Neural cell (in vitro differentiated cells): ENCODE results near the gene MYO7A. TPM values are rescaled to one million over a fixed set of nuclear protein-coding genes. Genes with fewer than 3 reads are reported as not detected.

Source experiments
- H2AFZ ChIP-seq: fragments of 200-600, 300-800 bp; sonication (generic), shearing (Covaris generic); 2 replicates; pipeline ENCODE4 v1.6.0; 2014; ENCODE audit warnings: low read depth, mild to moderate bottlenecking, antibody characterized with exemption, low read length, moderate library complexity
- H3F3A ChIP-seq: fragments of 200-600 bp; shearing (Covaris generic); 2 replicates; pipeline ENCODE4 v1.6.1; 2016; ENCODE audit warnings: mild to moderate bottlenecking, moderate library complexity, mixed read lengths, antibody characterized with exemption, low read length; ENCODE audit not compliant: insufficient read depth, poor library complexity, severe bottlenecking
- H3K27ac ChIP-seq: fragments of 200-600, 300-800 bp; sonication (generic), shearing (Covaris generic); 2 replicates; pipeline ENCODE4 v1.5.1; 2014; ENCODE audit warnings: mild to moderate bottlenecking, low read length, moderate library complexity
- H3K27me3 ChIP-seq: fragments of 300-800, 200-600 bp; sonication (generic), shearing (Covaris generic); 2 replicates; pipeline ENCODE4 v1.6.0; 2014; ENCODE audit warnings: mild to moderate bottlenecking, low read depth, low read length, moderate library complexity; ENCODE audit not compliant: insufficient read depth
- H3K36me3 ChIP-seq: fragments of 300-800, 200-600 bp; sonication (generic), shearing (Covaris generic); 2 replicates; pipeline ENCODE4 v1.5.1; 2014; ENCODE audit warnings: mild to moderate bottlenecking, antibody characterized with exemption, low read length, moderate library complexity; ENCODE audit not compliant: insufficient read depth
- H3K4me2 ChIP-seq: fragments of 300-800, 200-600 bp; sonication (generic), shearing (Covaris generic); 2 replicates; pipeline ENCODE4 v1.6.0; 2014; ENCODE audit warnings: mild to moderate bottlenecking, low read length
- H3K4me3 ChIP-seq: fragments of 300-800, 200-600 bp; sonication (generic), shearing (Covaris generic); 2 replicates; pipeline ENCODE4 v1.5.1; 2014; ENCODE audit warnings: mild to moderate bottlenecking, low read length, moderate library complexity
- H3K79me2 ChIP-seq: fragments of 200-600 bp; shearing (Covaris generic); replicated peaks from 2 replicates; pipeline ENCODE4 v1.6.0; 2014; ENCODE audit warnings: mild to moderate bottlenecking, low read length, moderate library complexity; ENCODE audit not compliant: insufficient read depth
- H3K9ac ChIP-seq: fragments of 300-800, 200-600 bp; sonication (generic), shearing (Covaris generic); 2 replicates; pipeline ENCODE4 v1.6.1; 2016; ENCODE audit warnings: mild to moderate bottlenecking, low read length, mixed read lengths
- H3K9me2 ChIP-seq: fragments of 200-600 bp; shearing (Covaris generic); 2 replicates; pipeline ENCODE4 v1.6.1; 2016; ENCODE audit warnings: mild to moderate bottlenecking, low read length, mixed read lengths; ENCODE audit not compliant: insufficient read depth
- H3K9me3 ChIP-seq: fragments of 200-600, 300-800 bp; sonication (generic), shearing (Covaris generic); 2 replicates; pipeline ENCODE4 v1.6.1; 2016; ENCODE audit warnings: mild to moderate bottlenecking, mixed run types, low read length, moderate library complexity, mixed read lengths
- H4K20me1 ChIP-seq: fragments of 200-600 bp; shearing (Covaris generic); 2 replicates; pipeline ENCODE4 v1.6.1; 2016; ENCODE audit warnings: mild to moderate bottlenecking, mixed run types; ENCODE audit not compliant: insufficient read depth
- CTCF ChIP-seq: fragments of 450-650 bp; IDR thresholded peaks from 2 replicates; pipeline ENCODE4 v1.5.1; 2014; ENCODE audit warnings: antibody characterized with exemption, mild to moderate bottlenecking, moderate library complexity; ENCODE audit not compliant: poor library complexity, severe bottlenecking
- EP300 ChIP-seq: fragments of 450-650 bp; conservative IDR thresholded peaks from 2 replicates; pipeline ENCODE4 v1.6.1; 2014; ENCODE audit warnings: antibody characterized with exemption, mild to moderate bottlenecking, moderate library complexity; ENCODE audit not compliant: poor library complexity, severe bottlenecking
- EZH2 ChIP-seq: fragments of 200-600, 300-800 bp; shearing (Covaris generic), sonication (generic); IDR thresholded peaks from 2 replicates; pipeline ENCODE4 v1.6.1; 2014; ENCODE audit warnings: antibody characterized with exemption, low read length, borderline replicate concordance, mild to moderate bottlenecking; ENCODE audit not compliant: insufficient read depth, poor library complexity, severe bottlenecking
- MXI1 ChIP-seq: fragments of 450-650 bp; conservative IDR thresholded peaks from 2 replicates; pipeline ENCODE4 v1.6.1; 2014; ENCODE audit warnings: antibody characterized with exemption, mild to moderate bottlenecking; ENCODE audit not compliant: poor library complexity, severe bottlenecking
- POLR2AphosphoS5 ChIP-seq: IDR thresholded peaks from 2 replicates; pipeline ENCODE4 v1.6.1; 2012
- RAD21 ChIP-seq: fragments of 450-650 bp; conservative IDR thresholded peaks from 2 replicates; pipeline ENCODE4 v1.6.1; 2014; ENCODE audit warnings: antibody characterized with exemption, mild to moderate bottlenecking, moderate library complexity
- REST ChIP-seq: IDR thresholded peaks from 2 replicates; pipeline ENCODE4 v1.6.1; 2012; ENCODE audit warnings: borderline replicate concordance
- SMC3 ChIP-seq: fragments of 450-650 bp; conservative IDR thresholded peaks from 2 replicates; pipeline ENCODE4 v1.6.1; 2014; ENCODE audit warnings: antibody characterized with exemption, mild to moderate bottlenecking, moderate library complexity; ENCODE audit not compliant: poor library complexity
- TAF1 ChIP-seq: IDR thresholded peaks from 2 replicates; pipeline ENCODE4 v1.6.1; 2012; ENCODE audit warnings: low read depth
- polyA plus RNA-seq: library from polyadenylated mRNA; depleted of rRNA; stranded (reverse); fragments of >200 nt; gene quantifications from 2 replicates; pipeline ENCODE4 v1.2.3, GENCODE V29; 2014

MYO7A gene
- polyA plus RNA-seq, 1 donor from 2014 or later, result 0.61 TPM

GRCh38 chr11:77140231-77140851 lies 12.3 kb downstream of the MYO7A start:
- H3K27me3 ChIP-seq, result no peaks in the 10 kb centered on the region
- no peak overlapping the region for H3K4me3 ChIP-seq
- no peaks in the 10 kb centered on the region for H3F3A ChIP-seq
- TF ChIP-seq RAD21, result no peak
- no peak for TF ChIP-seq SMC3
- TF ChIP-seq TAF1, result no peak
- no peak for TF ChIP-seq EZH2
- TF ChIP-seq POLR2AphosphoS5, result no peak
- no peak for TF ChIP-seq EP300
- no peak for TF ChIP-seq MXI1
- no peak for TF ChIP-seq CTCF
- no peak overlapping the region for H3K9ac ChIP-seq
- no peaks in the 10 kb centered on the region for H3K9me3 ChIP-seq
- no peaks in the 10 kb centered on the region for H3K9me2 ChIP-seq
- no peaks in the 10 kb centered on the region for H3K79me2 ChIP-seq
- H3K4me2 ChIP-seq, result no peak overlapping the region
- H3K36me3 ChIP-seq, result no peaks in the 10 kb centered on the region
- H2AFZ ChIP-seq, result no peak overlapping the region
- H3K27ac ChIP-seq, result no peak overlapping the region
- no peaks in the 10 kb centered on the region for H4K20me1 ChIP-seq

- Histone ChIP-seq H3K36me3 (no peaks in the 10 kb centered on the region), H2AFZ (no peak overlapping the region), H3K9me3 (no peaks in the 10 kb centered on the region), H3K27ac (no peak overlapping the region), H4K20me1 (no peaks in the 10 kb centered on the region), H3K9me2 (no peaks in the 10 kb centered on the region), H3K4me2 (no peak overlapping the region), H3K4me3 (no peak overlapping the region), H3F3A (no peaks in the 10 kb centered on the region), H3K9ac (no peak overlapping the region), H3K27me3 (no peaks in the 10 kb centered on the region), H3K79me2 (no peaks in the 10 kb centered on the region)
- TF ChIP-seq CTCF (no peak), TAF1 (no peak), MXI1 (no peak), RAD21 (no peak), POLR2AphosphoS5 (no peak), SMC3 (no peak), EP300 (no peak), REST (no peak), EZH2 (no peak)
Observed at GRCh38 chr11:77141034-77141433, 13.0 kb downstream of the MYO7A start.
